Nasal cavity respiratory epithelium epithelial cell of viscerocranial mucosa (primary cell): ENCODE measurements around the gene SERPINA12. TPM values are rescaled to one million over a fixed set of nuclear protein-coding genes. Genes with fewer than 3 reads are reported as not detected.

ENCODE experiments used
- total RNA-seq: library from RNA; depleted of rRNA; stranded (reverse); fragments of >200 nt; gene quantifications from 2 replicates; pipeline ENCODE4 v1.2.3, GENCODE V29; 2014

Gene SERPINA12, protein sequence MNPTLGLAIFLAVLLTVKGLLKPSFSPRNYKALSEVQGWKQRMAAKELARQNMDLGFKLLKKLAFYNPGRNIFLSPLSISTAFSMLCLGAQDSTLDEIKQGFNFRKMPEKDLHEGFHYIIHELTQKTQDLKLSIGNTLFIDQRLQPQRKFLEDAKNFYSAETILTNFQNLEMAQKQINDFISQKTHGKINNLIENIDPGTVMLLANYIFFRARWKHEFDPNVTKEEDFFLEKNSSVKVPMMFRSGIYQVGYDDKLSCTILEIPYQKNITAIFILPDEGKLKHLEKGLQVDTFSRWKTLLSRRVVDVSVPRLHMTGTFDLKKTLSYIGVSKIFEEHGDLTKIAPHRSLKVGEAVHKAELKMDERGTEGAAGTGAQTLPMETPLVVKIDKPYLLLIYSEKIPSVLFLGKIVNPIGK
- total RNA-seq: not detected in 2 replicates

DNA sequence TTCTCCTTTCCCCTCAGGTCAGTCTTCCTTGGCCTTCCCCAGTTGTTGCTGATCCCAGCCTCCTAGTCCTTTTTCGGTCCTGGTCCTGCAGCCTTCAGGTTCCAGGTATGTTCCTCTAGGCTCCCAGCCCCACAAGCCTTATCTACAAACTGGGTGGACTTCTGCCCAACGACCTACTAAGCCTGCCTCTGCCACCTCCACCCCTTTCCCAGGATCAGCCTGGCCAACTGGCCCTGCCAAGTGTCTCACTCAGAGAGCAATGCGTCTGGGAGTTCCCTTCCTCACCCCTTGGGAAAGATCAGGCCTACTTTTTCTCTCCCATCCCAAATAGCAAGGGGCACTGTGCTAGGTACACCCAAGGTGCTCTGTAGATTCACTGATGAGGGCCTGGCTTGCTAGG, at the start of gene SERPINA12:
TSS of gene SERPINA12 (minus strand) at position 114 of the 400 bp plus-strand sequence. CDS start 11,072 bp downstream, outside the sequence.

DNA sequence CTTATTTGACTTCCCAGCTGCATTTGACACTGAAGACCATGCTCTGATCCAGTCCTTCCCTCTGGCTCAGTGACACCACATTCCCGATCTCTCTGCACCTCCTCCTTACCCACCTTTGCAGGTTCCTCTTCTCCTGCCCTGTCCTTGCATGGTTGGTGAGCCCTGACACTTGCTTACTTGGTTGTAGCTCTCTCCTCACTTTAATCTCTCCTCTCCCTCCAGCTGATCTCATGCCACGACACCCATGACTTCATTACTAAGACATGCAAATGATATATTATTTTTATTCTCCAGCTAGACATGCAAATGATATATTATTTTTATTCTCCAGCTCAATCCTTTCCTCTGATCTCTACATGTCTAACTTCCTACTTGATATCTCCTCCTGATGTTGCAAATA, 33.2 kb downstream of the SERPINA12 start, which contains the start of gene SERPINA9:
TSS of gene SERPINA9 (minus strand) at position 175 of the 400 bp plus-strand sequence. CDS start 6,357 bp downstream, outside the sequence.

Other genes with a start within 250 kb of the SERPINA12 start
- gene SERPINA10, start 216.2 kb downstream of the SERPINA12 start, total RNA-seq: not detected in 2 replicates
- gene SERPINA6, start 186.1 kb downstream of the SERPINA12 start, total RNA-seq: not detected in 2 replicates
- not detected in 2 replicates for gene SERPINA2, start 142.8 kb downstream of the SERPINA12 start, total RNA-seq
- under 0.01 and 9.6 TPM in 2 replicates for gene SERPINA1, start 120.9 kb downstream of the SERPINA12 start, total RNA-seq
- not detected in 2 replicates for gene SERPINA11, start 56.7 kb downstream of the SERPINA12 start, total RNA-seq
- gene SERPINA9, start 33.3 kb downstream of the SERPINA12 start, total RNA-seq: not detected in 2 replicates
- not detected in 2 replicates for gene SERPINA4, start 52.0 kb upstream of the SERPINA12 start, total RNA-seq
- gene SERPINA5, start 72.0 kb upstream of the SERPINA12 start, total RNA-seq: not detected in 2 replicates
- 1.7 and 234 TPM in 2 replicates for gene SERPINA3, start 102.9 kb upstream of the SERPINA12 start, total RNA-seq